ENCODE data around the gene UPF1.

- TF ChIP-seq YY1 (IDR thresholded peaks at IDR 0.05; ENCODE audit: insufficient read depth, insufficient read length) (no peak), SUZ12 (IDR thresholded peaks at IDR 0.05; ENCODE audit: extremely low read depth, insufficient read depth, insufficient read length) (no peak)
These were observed 30.2 kb downstream of the UPF1 start for GRCh38 chr19:18861917-18862316.

All from NT2/D1 (cell line).